ENCODE data around the gene RASGEF1B.

Gene RASGEF1B

DNA sequence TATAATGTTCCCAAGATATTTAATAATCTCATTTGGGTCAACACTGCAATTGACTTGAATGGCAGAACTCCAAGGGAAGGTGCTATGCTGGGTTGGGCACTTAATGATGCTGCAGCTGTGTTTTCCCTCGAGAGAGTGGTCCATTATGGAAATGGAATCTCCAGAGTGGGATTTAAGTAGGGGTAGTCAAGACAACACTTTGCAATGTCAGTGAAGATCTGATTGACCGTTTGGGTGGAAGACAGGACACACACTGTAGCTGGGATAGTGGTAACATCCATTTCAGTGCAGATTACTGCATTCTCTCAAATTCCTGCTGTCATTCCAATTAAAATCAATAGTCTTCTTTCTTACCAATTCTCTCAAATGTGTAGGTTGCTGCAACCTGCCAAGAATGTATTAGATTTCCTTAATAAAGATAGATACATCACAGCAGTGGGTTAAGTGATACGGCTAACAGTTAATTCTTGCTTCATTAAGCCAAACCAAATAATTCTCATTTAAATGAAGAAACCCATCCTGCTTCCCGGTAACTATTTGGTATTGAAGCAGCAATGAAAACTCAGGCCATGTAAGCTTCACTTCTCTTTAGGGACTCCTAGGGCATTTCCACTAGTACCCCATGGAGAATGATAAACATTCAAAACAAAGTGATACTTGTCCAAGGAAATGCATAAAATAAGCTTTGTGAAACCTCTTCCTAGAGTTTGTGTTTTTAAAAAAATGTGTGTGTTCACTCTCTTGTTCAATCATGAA, 40.5 kb upstream of the RASGEF1B start:
- DNase-seq (ENCODE audit: low read depth), result no peak
- H3K4me3 ChIP-seq (ENCODE audit: low read depth, low read length), result no peak overlapping the region
- TF ChIP-seq, protein P1, sequence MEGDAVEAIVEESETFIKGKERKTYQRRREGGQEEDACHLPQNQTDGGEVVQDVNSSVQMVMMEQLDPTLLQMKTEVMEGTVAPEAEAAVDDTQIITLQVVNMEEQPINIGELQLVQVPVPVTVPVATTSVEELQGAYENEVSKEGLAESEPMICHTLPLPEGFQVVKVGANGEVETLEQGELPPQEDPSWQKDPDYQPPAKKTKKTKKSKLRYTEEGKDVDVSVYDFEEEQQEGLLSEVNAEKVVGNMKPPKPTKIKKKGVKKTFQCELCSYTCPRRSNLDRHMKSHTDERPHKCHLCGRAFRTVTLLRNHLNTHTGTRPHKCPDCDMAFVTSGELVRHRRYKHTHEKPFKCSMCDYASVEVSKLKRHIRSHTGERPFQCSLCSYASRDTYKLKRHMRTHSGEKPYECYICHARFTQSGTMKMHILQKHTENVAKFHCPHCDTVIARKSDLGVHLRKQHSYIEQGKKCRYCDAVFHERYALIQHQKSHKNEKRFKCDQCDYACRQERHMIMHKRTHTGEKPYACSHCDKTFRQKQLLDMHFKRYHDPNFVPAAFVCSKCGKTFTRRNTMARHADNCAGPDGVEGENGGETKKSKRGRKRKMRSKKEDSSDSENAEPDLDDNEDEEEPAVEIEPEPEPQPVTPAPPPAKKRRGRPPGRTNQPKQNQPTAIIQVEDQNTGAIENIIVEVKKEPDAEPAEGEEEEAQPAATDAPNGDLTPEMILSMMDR (conservative IDR thresholded peaks at IDR 0.05; ENCODE audit: low read depth, low read length), result no peak

DNA sequence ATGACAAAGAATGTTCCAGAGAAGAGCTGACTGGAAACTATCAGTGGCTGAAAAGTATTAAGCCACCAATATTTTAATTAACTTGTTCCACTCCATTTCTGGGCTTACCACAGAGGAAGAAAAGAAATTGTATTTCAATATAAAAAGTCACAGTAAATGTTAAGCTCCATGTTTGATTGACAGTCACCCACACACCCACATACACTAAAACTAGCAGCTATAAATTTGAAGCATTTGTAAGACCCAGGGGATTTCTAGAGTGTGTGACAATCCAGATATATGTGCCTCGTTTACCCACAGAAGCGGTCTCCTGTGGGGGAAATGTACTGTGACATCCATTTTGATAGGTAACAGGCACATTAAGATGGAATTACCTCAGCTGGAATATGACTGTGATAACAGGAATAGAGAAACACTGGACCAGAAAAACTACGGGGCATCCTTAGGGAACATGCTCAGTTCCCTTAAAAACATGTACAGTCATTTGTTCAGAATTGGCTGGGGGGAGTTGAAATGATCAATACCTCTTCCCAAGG, 39.0 kb upstream of the RASGEF1B start:
- TF ChIP-seq, protein P1 (conservative IDR thresholded peaks at IDR 0.05; ENCODE audit: low read depth, low read length), result no peak
- no peak for DNase-seq (ENCODE audit: low read depth)
- H3K4me3 ChIP-seq (ENCODE audit: low read depth, low read length), result no peak overlapping the region

DNA sequence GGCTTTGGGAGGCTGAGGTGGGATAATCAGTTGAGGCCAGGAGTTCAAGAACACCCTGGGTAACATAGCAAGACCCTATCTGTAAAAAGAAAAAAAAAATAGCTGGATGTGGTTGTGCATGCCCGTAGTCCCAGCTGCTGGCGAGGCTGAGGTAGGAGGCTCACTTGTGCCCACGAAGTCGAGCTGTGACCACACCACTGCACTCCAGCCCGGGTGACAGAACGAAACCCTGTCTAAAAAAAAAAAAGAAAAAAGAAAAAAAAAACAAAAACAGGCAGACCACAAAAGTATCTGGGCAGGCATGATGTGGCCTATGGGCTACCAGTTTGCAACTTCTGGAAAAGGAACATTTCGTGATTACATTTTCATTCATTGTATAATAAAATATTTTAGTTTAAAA, 38.1 kb upstream of the RASGEF1B start:
- TF ChIP-seq, protein P1 (conservative IDR thresholded peaks at IDR 0.05; ENCODE audit: low read depth, low read length), result no peak
- no peak overlapping the region for H3K4me3 ChIP-seq (ENCODE audit: low read depth, low read length)
- no peak for DNase-seq (ENCODE audit: low read depth)

DNA sequence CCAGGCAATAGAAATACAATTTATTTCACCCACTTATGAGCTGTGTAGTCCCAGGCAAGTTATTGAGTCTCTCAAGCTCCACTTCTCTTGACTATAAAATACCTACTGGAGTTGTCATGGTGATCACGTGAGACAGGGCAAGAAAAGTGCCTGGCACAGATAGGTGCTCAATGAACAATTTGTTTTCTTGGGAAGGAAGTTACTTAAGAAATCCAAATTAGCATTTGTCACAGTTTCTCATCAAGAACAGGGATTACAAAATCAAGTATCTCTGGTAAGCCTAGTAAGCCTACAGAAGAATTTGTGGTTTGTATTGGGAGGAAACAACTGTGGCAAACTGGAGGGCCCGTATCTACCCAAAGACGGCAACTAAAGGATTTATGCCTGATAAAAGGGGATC, 37.5 kb upstream of the RASGEF1B start:
- DNase-seq (ENCODE audit: low read depth), result no peak
- TF ChIP-seq, protein P1 (conservative IDR thresholded peaks at IDR 0.05; ENCODE audit: low read depth, low read length), result no peak
- no peak overlapping the region for H3K4me3 ChIP-seq (ENCODE audit: low read depth, low read length)

DNA sequence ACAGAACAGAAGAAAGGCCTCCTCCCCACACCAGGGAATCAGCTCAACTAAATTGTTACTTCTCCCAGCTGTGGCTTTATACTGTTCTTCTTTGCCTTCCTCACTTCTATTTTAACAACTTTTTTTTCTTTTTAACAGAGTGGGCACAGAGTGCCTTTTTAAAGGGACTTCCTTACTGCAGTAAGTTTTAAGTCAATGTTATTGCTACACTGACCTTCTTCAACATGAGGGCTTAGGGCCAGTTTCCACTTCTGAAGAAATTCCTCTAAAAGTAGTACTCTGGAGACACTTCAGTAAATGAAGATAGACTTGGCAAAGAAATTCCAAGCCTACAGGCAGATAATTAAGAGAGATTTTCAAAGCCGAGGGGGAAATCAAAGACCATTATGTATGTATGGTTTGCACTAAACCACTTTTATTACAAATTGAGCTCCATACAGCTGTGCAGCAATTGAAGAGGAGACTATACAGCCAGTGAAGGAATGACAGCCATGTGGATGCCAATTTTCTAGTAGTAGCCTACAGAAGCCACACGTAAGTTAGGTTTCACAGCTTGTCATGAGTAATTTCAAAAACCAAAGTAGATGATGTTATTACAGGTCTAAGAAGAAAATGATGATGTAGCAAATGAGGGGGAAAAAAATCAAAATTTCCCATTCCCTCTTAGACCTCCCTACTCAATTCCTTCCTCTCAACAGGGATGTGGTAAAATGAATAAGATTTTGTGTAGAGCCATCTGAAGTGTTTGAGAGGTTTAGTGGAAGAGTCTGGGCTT, 36.9 kb upstream of the RASGEF1B start:
- H3K4me3 ChIP-seq (ENCODE audit: low read depth, low read length), result no peak overlapping the region
- DNase-seq (ENCODE audit: low read depth), result no peak
- TF ChIP-seq, protein P1 (conservative IDR thresholded peaks at IDR 0.05; ENCODE audit: low read depth, low read length), result no peak

DNA sequence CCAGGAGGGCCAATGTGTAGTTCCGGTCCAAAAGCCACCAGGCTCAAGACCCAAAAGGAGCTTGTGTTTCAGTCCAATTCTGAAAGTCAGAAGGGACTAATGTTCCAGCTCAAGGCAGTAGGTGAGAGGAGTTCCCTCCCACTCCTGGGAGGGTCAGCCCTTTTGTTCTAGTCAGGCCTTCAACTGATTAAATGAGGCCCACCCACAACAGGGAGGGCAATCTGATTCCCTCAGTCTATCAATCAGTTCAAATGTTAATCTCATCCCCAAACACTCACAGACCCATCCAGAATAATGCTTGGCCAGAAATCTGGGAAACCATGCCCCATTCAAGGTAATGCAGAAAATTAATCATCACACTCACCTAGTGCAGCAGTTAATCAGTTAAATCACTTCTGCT, 35.8 kb upstream of the RASGEF1B start:
- TF ChIP-seq, protein P1 (conservative IDR thresholded peaks at IDR 0.05; ENCODE audit: low read depth, low read length), result no peak
- DNase-seq (ENCODE audit: low read depth), result no peak
- H3K4me3 ChIP-seq (ENCODE audit: low read depth, low read length), result no peak overlapping the region

All from choroid plexus epithelial cell (primary cell).